CD14-positive monocyte (primary cell): Measurements from ENCODE around the gene DNAH1. TPM values are rescaled to one million over a fixed set of nuclear protein-coding genes. Genes with fewer than 3 reads are reported as not detected.
A peak's percentile ranks its signal among the peaks of the same experiment; 100 is the strongest.

Experiments used
- DNase-seq, 3 donors: peaks; one replicate each; pipeline ENCODE4 v3.0.0-alpha.2; 2011 to 2022
- H2AFZ ChIP-seq: 2 replicates; pipeline ENCODE4 v1.6.0; 2012; ENCODE audit warnings: mild to moderate bottlenecking, low read depth, low read length, inconsistent platforms; ENCODE audit not compliant: insufficient read depth, poor library complexity, severe bottlenecking
- H3K27ac ChIP-seq, 2 donors: 1 replicate in 1 of 2; 2 replicates in 1 of 2; pipeline ENCODE4 v1.5.1; 2012 to 2013; ENCODE audit warnings: low read length in 2 of 2, control low read depth in 1 of 2, inconsistent platforms in 1 of 2, low read depth in 1 of 2, mild to moderate bottlenecking in 1 of 2
- H3K27me3 ChIP-seq, 2 donors: one replicate each; pipeline versions ENCODE4 v1.6.0 to v1.6.1; 2011 to 2013; ENCODE audit warnings: low read length in 2 of 2; ENCODE audit not compliant: control insufficient read depth in 2 of 2, insufficient read depth in 2 of 2
- H3K36me3 ChIP-seq, 2 donors: replicated peaks in 1 of 2; 1 replicate in 1 of 2; 2 replicates in 1 of 2; pipeline versions ENCODE4 v1.5.1 to v1.6.1; 2012 to 2013; ENCODE audit warnings: low read length in 2 of 2, control low read depth in 1 of 2, inconsistent platforms in 1 of 2, mild to moderate bottlenecking in 1 of 2; ENCODE audit not compliant: insufficient read depth in 2 of 2, control insufficient read depth in 1 of 2
- H3K4me1 ChIP-seq, 2 donors: 1 replicate in 1 of 2; 2 replicates in 1 of 2; pipeline versions ENCODE4 v1.5.1 to v1.6.1; 2012 to 2013; ENCODE audit warnings: low read length in 2 of 2, control low read depth in 1 of 2, inconsistent platforms in 1 of 2, mild to moderate bottlenecking in 1 of 2, moderate library complexity in 1 of 2; ENCODE audit not compliant: insufficient read depth in 2 of 2, control insufficient read depth in 1 of 2
- H3K4me2 ChIP-seq: replicated peaks from 2 replicates; pipeline ENCODE3; 2012; ENCODE audit warnings: low read length, moderate library complexity, mild to moderate bottlenecking; ENCODE audit not compliant: poor library complexity, severe bottlenecking; ENCODE audit errors: extremely low read depth
- H3K4me3 ChIP-seq, 3 experiments: fragments of 200-600 bp in 1 of 3; sonication (generic) in 1 of 3; replicated peaks in 1 of 3; 1 replicate in 2 of 3; 2 replicates in 1 of 3; pipeline ENCODE4 v1.5.1; 2011 to 2013; ENCODE audit warnings: low read length in 3 of 3, mild to moderate bottlenecking in 3 of 3, control low read depth in 2 of 3, low read depth in 2 of 3, inconsistent platforms in 1 of 3, moderate library complexity in 1 of 3
- H3K79me2 ChIP-seq: 2 replicates; pipeline ENCODE4 v1.6.0; 2012; ENCODE audit warnings: mild to moderate bottlenecking, control low read depth, inconsistent platforms, low read length, moderate library complexity; ENCODE audit not compliant: insufficient read depth
- H3K9ac ChIP-seq: 2 replicates; pipeline ENCODE4 v1.6.0; 2017; ENCODE audit warnings: low read length, mild to moderate bottlenecking; ENCODE audit not compliant: insufficient read depth, poor library complexity, severe bottlenecking
- H3K9me3 ChIP-seq, 2 donors: replicated peaks in 1 of 2; 1 replicate in 1 of 2; 2 replicates in 1 of 2; pipeline versions ENCODE4 v1.5.1 to v1.6.1; 2012 to 2013; ENCODE audit warnings: low read length in 2 of 2, control low read depth in 1 of 2; ENCODE audit not compliant: control insufficient read depth in 1 of 2, insufficient read depth in 1 of 2
- H4K20me1 ChIP-seq: 2 replicates; pipeline ENCODE4 v1.6.0; 2012; ENCODE audit warnings: mild to moderate bottlenecking, low read length, control low read depth, moderate library complexity; ENCODE audit not compliant: insufficient read depth
- H3K27ac Mint-ChIP-seq, 7 donors: one replicate each; pipeline ENCODE4 v1.8.0; 2020; ENCODE audit warnings: mild to moderate bottlenecking in 7 of 7, mixed read lengths in 7 of 7, moderate library complexity in 6 of 7, inconsistent platforms in 2 of 7
- H3K27me3 Mint-ChIP-seq, 3 donors: one replicate each; pipeline ENCODE4 v1.8.0; 2021 to 2022; ENCODE audit warnings: low read depth in 3 of 3, mild to moderate bottlenecking in 3 of 3, mixed read lengths in 3 of 3, moderate library complexity in 3 of 3, inconsistent platforms in 1 of 3
- H3K36me3 Mint-ChIP-seq, 2 donors: one replicate each; pipeline ENCODE4 v1.8.0; 2020; ENCODE audit warnings: mixed read lengths in 2 of 2, inconsistent platforms in 1 of 2, mild to moderate bottlenecking in 1 of 2
- H3K4me1 Mint-ChIP-seq: one replicate; pipeline ENCODE4 v1.8.0; 2020; ENCODE audit warnings: mild to moderate bottlenecking, mixed read lengths
- H3K4me3 Mint-ChIP-seq, 2 donors: one replicate each; pipeline ENCODE4 v1.8.0; 2020; ENCODE audit warnings: mild to moderate bottlenecking in 2 of 2, mixed read lengths in 2 of 2, moderate library complexity in 1 of 2
- H3K9me3 Mint-ChIP-seq, 7 donors: one replicate each; pipeline ENCODE4 v1.8.0; 2020 to 2022; ENCODE audit warnings: mixed read lengths in 7 of 7, mild to moderate bottlenecking in 6 of 7, moderate library complexity in 6 of 7, inconsistent platforms in 2 of 7
- WGBS: methylation state at CpG from one replicate; pipeline ENCODE4 v1.1.5; 2013; ENCODE audit warnings: missing lambda C conversion rate; ENCODE audit not compliant: insufficient coverage; 5-methylcytosine and 5-hydroxymethylcytosine counted together
- intact Hi-C, 2 donors: fragments of 100-400 bp; cut with micrococcal nuclease; formaldehyde crosslinking; loops; one replicate each; pipeline versions ENCODE4 v1.15.0 to v1.15.1; 2023
- polyA plus RNA-seq, 3 donors: library from polyadenylated mRNA; depleted of rRNA in 1 of 3; unstranded in 2 of 3; stranded (reverse) in 1 of 3; fragments of 300-500 nt in 2 of 3; fragments of >200 nt in 1 of 3; fragmentation: Illumina TruSeq in 2 of 3; gene quantifications; 1 replicate in 2 of 3; 2 replicates in 1 of 3; pipeline ENCODE4 v1.2.3, GENCODE V29; 2012 to 2021
- TF ChIP-seq, protein P1 (sequence below): fragments of 200-600 bp; IDR thresholded peaks from one replicate; pipeline ENCODE4 v1.8.0; 2022; ENCODE audit warnings: antibody characterized with exemption, mild to moderate bottlenecking

Gene DNAH1
- polyA plus RNA-seq, 3 donors = 0.15 to 47.0 (median 0.25) TPM

- Histone ChIP-seq H3K4me3 (no peak overlapping the region), H3K79me2 (no peaks in the 10 kb centered on the region), H2AFZ (no peak overlapping the region), H3K27ac (no peak overlapping the region), H3K9ac (no peak overlapping the region), H4K20me1 (no peaks in the 10 kb centered on the region), H3K9me3 (no peaks in the 10 kb centered on the region), H3K4me1 (peaks cover 27 to 34% of the 10 kb centered on the region in 2 donors), H3K4me2 (no peak overlapping the region), H3K27me3 (no peaks in the 10 kb centered on the region), H3K36me3 (no peaks in the 10 kb centered on the region)
- peak overlapping the region in 3 of 7 donors; percentile 14 to 37 (median 15) for H3K27ac Mint-ChIP-seq
- H3K36me3 Mint-ChIP-seq = no peaks in the 10 kb centered on the region
- intact Hi-C loops = no loop called here
- no peak for DNase-seq
- peaks cover 0 to 3% (median 0%) of the 10 kb centered on the region in 7 donors for H3K9me3 Mint-ChIP-seq
- peaks cover 37% of the 10 kb centered on the region for H3K4me1 Mint-ChIP-seq
- 92% methylated on average over 7 of the region's 10 CpGs for WGBS
- TF ChIP-seq, protein P1, sequence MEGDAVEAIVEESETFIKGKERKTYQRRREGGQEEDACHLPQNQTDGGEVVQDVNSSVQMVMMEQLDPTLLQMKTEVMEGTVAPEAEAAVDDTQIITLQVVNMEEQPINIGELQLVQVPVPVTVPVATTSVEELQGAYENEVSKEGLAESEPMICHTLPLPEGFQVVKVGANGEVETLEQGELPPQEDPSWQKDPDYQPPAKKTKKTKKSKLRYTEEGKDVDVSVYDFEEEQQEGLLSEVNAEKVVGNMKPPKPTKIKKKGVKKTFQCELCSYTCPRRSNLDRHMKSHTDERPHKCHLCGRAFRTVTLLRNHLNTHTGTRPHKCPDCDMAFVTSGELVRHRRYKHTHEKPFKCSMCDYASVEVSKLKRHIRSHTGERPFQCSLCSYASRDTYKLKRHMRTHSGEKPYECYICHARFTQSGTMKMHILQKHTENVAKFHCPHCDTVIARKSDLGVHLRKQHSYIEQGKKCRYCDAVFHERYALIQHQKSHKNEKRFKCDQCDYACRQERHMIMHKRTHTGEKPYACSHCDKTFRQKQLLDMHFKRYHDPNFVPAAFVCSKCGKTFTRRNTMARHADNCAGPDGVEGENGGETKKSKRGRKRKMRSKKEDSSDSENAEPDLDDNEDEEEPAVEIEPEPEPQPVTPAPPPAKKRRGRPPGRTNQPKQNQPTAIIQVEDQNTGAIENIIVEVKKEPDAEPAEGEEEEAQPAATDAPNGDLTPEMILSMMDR = no peak
- peak overlapping the region in 1 of 2 donors; percentile 57 for H3K4me3 Mint-ChIP-seq
- peaks cover 2 to 12% (median 6%) of the 10 kb centered on the region in 3 donors for H3K27me3 Mint-ChIP-seq
These were observed 115.5 kb downstream of the DNAH1 start for GRCh38 chr3:52431459-52432223.

- no peaks in the 10 kb centered on the region for H4K20me1 ChIP-seq
- intact Hi-C loops = no loop called here
- H3K79me2 ChIP-seq = no peaks in the 10 kb centered on the region
- Mint-ChIP-seq H3K4me1 (peaks cover 43% of the 10 kb centered on the region), H3K27me3 (peaks cover 2 to 12% (median 6%) of the 10 kb centered on the region in 3 donors), H3K36me3 (no peaks in the 10 kb centered on the region), H3K27ac (peak overlapping the region in 2 of 7 donors; percentile 14 to 15), H3K9me3 (peaks cover 0 to 3% (median 0%) of the 10 kb centered on the region in 7 donors), H3K4me3 (peak overlapping the region in 1 of 2 donors; percentile 57)
- H3K9me3 ChIP-seq = no peaks in the 10 kb centered on the region
- no peak overlapping the region for H3K4me3 ChIP-seq
- peaks cover 33 to 40% of the 10 kb centered on the region in 2 donors for H3K4me1 ChIP-seq
- no peak for DNase-seq
- TF ChIP-seq, protein P1 = no peak
- no peaks in the 10 kb centered on the region for H3K36me3 ChIP-seq
- 74% methylated on average over 4 of the region's 6 CpGs for WGBS
- H3K4me2 ChIP-seq = no peak overlapping the region
- no peaks in the 10 kb centered on the region for H3K27me3 ChIP-seq
- no peak overlapping the region for H2AFZ ChIP-seq
- H3K27ac ChIP-seq = peak overlapping the region in 1 of 2 donors; percentile 35
- H3K9ac ChIP-seq = no peak overlapping the region
These were observed 116.1 kb downstream of the DNAH1 start for GRCh38 chr3:52432225-52432624.
